H1 (cell line): ENCODE data around the gene METTL8. TPM values are rescaled to one million over a fixed set of nuclear protein-coding genes. Genes with fewer than 3 reads are reported as not detected.

Experiments
- CTCF ChIA-PET: fragments of 300-600 bp; sonication (Branson Sonifier 250); formaldehyde crosslinking; loops from one replicate; lab custom pipeline; 2021; ENCODE audit not compliant: partially characterized antibody; lab: Charles Lee
- POLR2A ChIA-PET: fragments of 300-600 bp; sonication (Branson Sonifier 250); formaldehyde crosslinking; loops from one replicate; lab custom pipeline; 2021; ENCODE audit warnings: inconsistent platforms; ENCODE audit not compliant: partially characterized antibody; lab: Charles Lee
- DNase-seq, 2 experiments: peaks; one replicate each; pipeline versions ENCODE4 v3.0.0 to v3.0.0-alpha.2; 2010 to 2022; ENCODE audit warnings: low spot score in 2 of 2, low read depth in 1 of 2, mixed read lengths in 1 of 2
- FAIRE-seq: peaks from 2 replicates; lab custom pipeline; 2011; peaks lifted over from hg19 to GRCh38; lab: Jason Lieb, UNC
- H2AFZ ChIP-seq: 2 replicates; pipeline ENCODE4 v1.8.1; 2012; ENCODE audit warnings: low read length, inconsistent platforms
- H2AK5ac ChIP-seq: 2 replicates; pipeline ENCODE4 v1.6.1; 2013; ENCODE audit warnings: low read depth, low read length
- H2BK120ac ChIP-seq: replicated peaks from 2 replicates; pipeline ENCODE3; 2013; ENCODE audit warnings: low read depth, low read length, inconsistent platforms
- H2BK12ac ChIP-seq: 2 replicates; pipeline ENCODE4 v1.6.1; 2013; ENCODE audit warnings: low read depth, low read length
- H2BK15ac ChIP-seq: 2 replicates; pipeline ENCODE4 v1.6.1; 2013; ENCODE audit warnings: low read length
- H2BK20ac ChIP-seq: 2 replicates; pipeline ENCODE4 v1.6.1; 2013; ENCODE audit warnings: low read length
- H2BK5ac ChIP-seq: 2 replicates; pipeline ENCODE4 v1.6.1; 2013; ENCODE audit warnings: low read depth, low read length
- H3K14ac ChIP-seq: 2 replicates; pipeline ENCODE4 v1.6.1; 2013; ENCODE audit warnings: inconsistent platforms; ENCODE audit not compliant: insufficient read length
- H3K18ac ChIP-seq: 2 replicates; pipeline ENCODE4 v1.6.1; 2013; ENCODE audit warnings: low read length; ENCODE audit errors: extremely low read depth
- H3K23ac ChIP-seq: 2 replicates; pipeline ENCODE4 v1.6.1; 2013; ENCODE audit warnings: inconsistent platforms; ENCODE audit not compliant: insufficient read length
- H3K23me2 ChIP-seq: 2 replicates; pipeline ENCODE4 v1.6.1; 2013; ENCODE audit warnings: low read depth, low read length
- H3K27ac ChIP-seq: 2 replicates; pipeline ENCODE4 v1.6.1; 2011; ENCODE audit warnings: low read depth, low read length, inconsistent platforms
- H3K27me3 ChIP-seq, 4 experiments: replicated peaks in 1 of 4; 1 replicate in 1 of 4; 2 replicates in 3 of 4; pipeline versions ENCODE4 v1.6.1 to v1.8.1; 2011 to 2013; ENCODE audit warnings: low read length in 3 of 4, mild to moderate bottlenecking in 3 of 4, inconsistent platforms in 2 of 4, mixed read lengths in 2 of 4, moderate library complexity in 1 of 4; ENCODE audit not compliant: control insufficient read depth in 3 of 4, insufficient read depth in 3 of 4; ENCODE audit errors: extremely low read depth in 1 of 4
- H3K36me3 ChIP-seq, 4 experiments: 2 replicates each; pipeline versions ENCODE4 v1.6.1 to v1.8.1; 2011 to 2013; ENCODE audit warnings: mild to moderate bottlenecking in 4 of 4, low read length in 3 of 4, moderate library complexity in 2 of 4, control low read depth in 1 of 4, inconsistent platforms in 1 of 4; ENCODE audit not compliant: insufficient read depth in 4 of 4, control insufficient read depth in 2 of 4
- H3K4ac ChIP-seq: replicated peaks from 2 replicates; pipeline ENCODE3; 2013; ENCODE audit warnings: low read length, low read depth, mixed read lengths, inconsistent platforms; ENCODE audit not compliant: insufficient read length
- H3K4me1 ChIP-seq, 4 experiments: replicated peaks in 1 of 4; 1 replicate in 1 of 4; 2 replicates in 3 of 4; pipeline versions ENCODE4 v1.6.1 to v1.8.1; 2011 to 2013; ENCODE audit warnings: low read length in 3 of 4, inconsistent platforms in 2 of 4, mixed read lengths in 1 of 4; ENCODE audit not compliant: insufficient read depth in 4 of 4, control insufficient read depth in 3 of 4
- H3K4me2 ChIP-seq, 2 experiments: 2 replicates each; pipeline versions ENCODE4 v1.6.1 to v1.8.1; 2011 to 2013; ENCODE audit warnings: low read depth in 2 of 2, low read length in 2 of 2, control low read depth in 1 of 2, inconsistent platforms in 1 of 2, mild to moderate bottlenecking in 1 of 2; ENCODE audit not compliant: insufficient read depth in 1 of 2
- H3K4me3 ChIP-seq, 4 experiments: fragments of 200-600, 300-600 bp in 1 of 4; sonication (generic), shearing (Covaris generic), sonication (Bioruptor Twin) in 1 of 4; 2 replicates each; pipeline versions ENCODE4 v1.5.1 to v1.8.1; 2011 to 2016; ENCODE audit warnings: low read length in 4 of 4, low read depth in 3 of 4, control low read depth in 2 of 4, inconsistent platforms in 2 of 4, mild to moderate bottlenecking in 2 of 4, mixed read lengths in 1 of 4, moderate library complexity in 1 of 4; ENCODE audit not compliant: insufficient read depth in 2 of 4; ENCODE audit errors: extremely low read depth in 1 of 4
- H3K56ac ChIP-seq: replicated peaks from 2 replicates; pipeline ENCODE3; 2013; ENCODE audit warnings: low read depth, mild to moderate bottlenecking, mixed read lengths, low read length, inconsistent platforms; ENCODE audit not compliant: insufficient read length
- H3K79me1 ChIP-seq: 2 replicates; pipeline ENCODE4 v1.6.1; 2013; ENCODE audit warnings: low read depth, low read length, control low read depth
- H3K79me2 ChIP-seq, 2 experiments: 2 replicates each; pipeline versions ENCODE4 v1.6.1 to v1.8.1; 2012 to 2013; ENCODE audit warnings: low read length in 2 of 2, mild to moderate bottlenecking in 2 of 2, inconsistent platforms in 1 of 2; ENCODE audit not compliant: insufficient read depth in 2 of 2, control insufficient read depth in 1 of 2
- H3K9ac ChIP-seq, 4 experiments: replicated peaks in 1 of 4; 1 replicate in 1 of 4; 2 replicates in 3 of 4; pipeline versions ENCODE4 v1.6.1 to v1.8.1; 2011 to 2013; ENCODE audit warnings: low read depth in 3 of 4, low read length in 3 of 4, control low read depth in 2 of 4, mild to moderate bottlenecking in 2 of 4, moderate library complexity in 2 of 4, inconsistent platforms in 1 of 4; ENCODE audit errors: extremely low read depth in 1 of 4
- H3K9me3 ChIP-seq, 2 experiments: 2 replicates each; pipeline versions ENCODE4 v1.6.1 to v1.8.1; 2012 to 2013; ENCODE audit warnings: mild to moderate bottlenecking in 2 of 2, moderate library complexity in 2 of 2, control low read depth in 1 of 2, inconsistent platforms in 1 of 2, low read depth in 1 of 2, low read length in 1 of 2, mixed read lengths in 1 of 2; ENCODE audit not compliant: insufficient read depth in 2 of 2
- H4K20me1 ChIP-seq, 2 experiments: replicated peaks in 1 of 2; 2 replicates each; pipeline versions ENCODE3 to v1.8.1; 2011 to 2013; ENCODE audit warnings: inconsistent platforms in 2 of 2, low read length in 2 of 2, mild to moderate bottlenecking in 1 of 2; ENCODE audit not compliant: insufficient read depth in 2 of 2, control insufficient read depth in 1 of 2
- H4K5ac ChIP-seq: 2 replicates; pipeline ENCODE4 v1.6.1; 2013; ENCODE audit warnings: low read length, low read depth, mixed read lengths, inconsistent platforms; ENCODE audit not compliant: insufficient read length
- H4K8ac ChIP-seq: 2 replicates; pipeline ENCODE4 v1.8.0; 2013; ENCODE audit warnings: mild to moderate bottlenecking, moderate library complexity, low read length, inconsistent platforms; ENCODE audit not compliant: insufficient read depth; ENCODE audit errors: extremely low read depth
- H4K91ac ChIP-seq: replicated peaks from 2 replicates; pipeline ENCODE3; 2013; ENCODE audit warnings: low read length, mixed read lengths, inconsistent platforms; ENCODE audit not compliant: insufficient read length
- TAF7 ChIP-seq: optimal IDR thresholded peaks from 2 replicates; pipeline ENCODE3; 2011; ENCODE audit warnings: low read depth, mild to moderate bottlenecking, inconsistent platforms, low read length, moderate library complexity, borderline replicate concordance
- WGBS, 2 experiments: shearing (Covaris generic) in 1 of 2; methylation state at CpG; one replicate each; pipeline versions ENCODE4 v1.1.6 to v1.1.7; 2013 to 2015; ENCODE audit warnings: low lambda C conversion rate in 2 of 2, mixed read lengths in 2 of 2, inconsistent platforms in 1 of 2, low coverage in 1 of 2, missing lambda C conversion rate in 1 of 2; ENCODE audit not compliant: insufficient replicate concordance in 2 of 2, insufficient coverage in 1 of 2, insufficient read length in 1 of 2; ENCODE audit errors: extremely low coverage in 1 of 2, missing lambda C conversion rate in 1 of 2; 5-methylcytosine and 5-hydroxymethylcytosine counted together
- polyA plus RNA-seq, 7 experiments: library from polyadenylated mRNA; depleted of rRNA in 3 of 7; stranded (reverse) in 5 of 7; unstranded in 2 of 7; fragments of >200 nt in 5 of 7; fragments of 200-250 nt in 2 of 7; gene quantifications; 1 replicate in 5 of 7; 2 replicates in 1 of 7; 4 replicates in 1 of 7; pipeline versions ENCODE4 v1.2.1 to v1.2.3, GENCODE V29; 2011 to 2013; ENCODE audit warnings: missing spikeins in 2 of 7, mixed read lengths in 2 of 7
- total RNA-seq: library from RNA; stranded (reverse); fragmentation: NEBNext Ultra II Directional; extraction: Animal tissue kit (Norgen Biotek cat#: 25700); gene quantifications from 2 replicates; pipeline ENCODE4 v1.2.1, GENCODE V29; 2021

METTL8 gene
- total and polyA plus RNA-seq, 2 of the 8 experiments (the other 6 are each of a cell fraction or from before 2014, with no cell fraction given): 17.6 to 79.7 TPM

DNA sequence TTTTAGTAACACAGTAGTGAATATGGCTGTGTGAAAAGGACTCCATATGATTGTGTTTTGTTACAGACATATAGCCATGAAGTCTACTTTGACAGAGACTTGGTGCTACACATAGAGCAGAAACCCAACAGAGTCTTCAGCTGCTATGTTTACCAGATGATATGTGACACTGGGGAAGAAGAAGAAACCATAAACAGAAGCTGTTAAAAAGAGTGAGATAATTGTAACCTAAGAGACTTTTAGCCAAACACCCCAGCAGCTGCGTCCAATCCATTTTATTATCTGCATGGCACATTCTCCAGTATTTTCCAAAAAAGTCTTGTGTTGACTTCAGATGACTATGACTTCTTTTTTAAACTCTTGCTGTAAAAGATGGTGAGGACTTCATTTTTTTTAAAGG, 47.1 kb upstream of the METTL8 start:
- H4K20me1 ChIP-seq: no peaks in the 10 kb centered on the region
- no peaks in the 10 kb centered on the region for H3K27me3 ChIP-seq
- no peak overlapping the region for H2BK120ac ChIP-seq
- POLR2A ChIA-PET: no interaction called here
- no peak overlapping the region for H2AK5ac ChIP-seq
- no peak overlapping the region for H3K4me3 ChIP-seq
- H2BK5ac ChIP-seq: no peak overlapping the region
- H4K8ac ChIP-seq: no peak overlapping the region
- H3K4me1 ChIP-seq: peaks cover 0 to 7% (median 4%) of the 10 kb centered on the region in 4 experiments; a peak in 5 of 7 replicates
- no peak overlapping the region for H2AFZ ChIP-seq
- no peaks in the 10 kb centered on the region for H3K23me2 ChIP-seq
- no peak overlapping the region for H3K56ac ChIP-seq
- H3K79me1 ChIP-seq: no peaks in the 10 kb centered on the region; the same call in 1 of the 2 replicates
- DNase-seq: no peak
- H3K36me3 ChIP-seq: peaks cover 0 to 23% (median 0%) of the 10 kb centered on the region in 4 experiments; a peak in 3 of 8 replicates
- H4K5ac ChIP-seq: no peak overlapping the region
- no peak overlapping the region for H4K91ac ChIP-seq
- H3K9ac ChIP-seq: no peak overlapping the region
- no peak overlapping the region for H3K14ac ChIP-seq
- no peak overlapping the region for H3K18ac ChIP-seq
- no peaks in the 10 kb centered on the region for H3K79me2 ChIP-seq
- H2BK12ac ChIP-seq: no peak overlapping the region
- no peak overlapping the region for H2BK20ac ChIP-seq
- FAIRE-seq: no peak
- no peaks in the 10 kb centered on the region for H3K9me3 ChIP-seq
- H3K4me2 ChIP-seq: no peak overlapping the region
- WGBS, 2 experiments: 91% methylated on average over 1 of the region's 1 CpG; no CpG with 5 or more reads in 1 of the 2 experiments
- no peak overlapping the region for H3K23ac ChIP-seq
- H3K27ac ChIP-seq: no peak overlapping the region
- no peak for TF ChIP-seq TAF7
- TF ChIP-seq, all 59 proteins: peak for 0
- no peak overlapping the region for H2BK15ac ChIP-seq
- CTCF ChIA-PET: no interaction called here
- H3K4ac ChIP-seq: no peak overlapping the region
